ENCODE data around the gene DLK1.

DLK1 gene

DNA sequence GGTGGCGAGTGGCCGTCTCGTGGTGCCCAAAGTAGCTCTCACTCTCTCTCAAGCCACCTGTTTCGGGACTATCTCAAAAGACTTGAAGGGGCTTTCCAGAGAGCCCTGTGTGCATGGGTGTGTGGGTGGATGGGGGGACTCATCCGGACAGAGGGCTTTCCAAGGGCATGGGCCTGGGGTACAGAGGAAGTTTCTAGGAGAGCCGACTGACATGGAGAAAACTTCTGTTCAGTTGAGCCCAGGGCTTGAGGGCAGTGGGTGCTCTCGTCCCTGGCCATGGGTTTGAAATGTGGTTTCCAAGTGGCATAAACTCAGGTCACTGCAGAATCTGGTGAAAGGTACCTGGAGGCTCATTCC lies 51.8 kb downstream of the DLK1 start:
- H3K27ac ChIP-seq = no peak overlapping the region
- no peak for TF ChIP-seq ZFX (IDR thresholded peaks at IDR 0.05; ENCODE audit: borderline replicate concordance)
- TF ChIP-seq, protein P1, sequence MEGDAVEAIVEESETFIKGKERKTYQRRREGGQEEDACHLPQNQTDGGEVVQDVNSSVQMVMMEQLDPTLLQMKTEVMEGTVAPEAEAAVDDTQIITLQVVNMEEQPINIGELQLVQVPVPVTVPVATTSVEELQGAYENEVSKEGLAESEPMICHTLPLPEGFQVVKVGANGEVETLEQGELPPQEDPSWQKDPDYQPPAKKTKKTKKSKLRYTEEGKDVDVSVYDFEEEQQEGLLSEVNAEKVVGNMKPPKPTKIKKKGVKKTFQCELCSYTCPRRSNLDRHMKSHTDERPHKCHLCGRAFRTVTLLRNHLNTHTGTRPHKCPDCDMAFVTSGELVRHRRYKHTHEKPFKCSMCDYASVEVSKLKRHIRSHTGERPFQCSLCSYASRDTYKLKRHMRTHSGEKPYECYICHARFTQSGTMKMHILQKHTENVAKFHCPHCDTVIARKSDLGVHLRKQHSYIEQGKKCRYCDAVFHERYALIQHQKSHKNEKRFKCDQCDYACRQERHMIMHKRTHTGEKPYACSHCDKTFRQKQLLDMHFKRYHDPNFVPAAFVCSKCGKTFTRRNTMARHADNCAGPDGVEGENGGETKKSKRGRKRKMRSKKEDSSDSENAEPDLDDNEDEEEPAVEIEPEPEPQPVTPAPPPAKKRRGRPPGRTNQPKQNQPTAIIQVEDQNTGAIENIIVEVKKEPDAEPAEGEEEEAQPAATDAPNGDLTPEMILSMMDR (IDR thresholded peaks at IDR 0.05) = no peak

DNA sequence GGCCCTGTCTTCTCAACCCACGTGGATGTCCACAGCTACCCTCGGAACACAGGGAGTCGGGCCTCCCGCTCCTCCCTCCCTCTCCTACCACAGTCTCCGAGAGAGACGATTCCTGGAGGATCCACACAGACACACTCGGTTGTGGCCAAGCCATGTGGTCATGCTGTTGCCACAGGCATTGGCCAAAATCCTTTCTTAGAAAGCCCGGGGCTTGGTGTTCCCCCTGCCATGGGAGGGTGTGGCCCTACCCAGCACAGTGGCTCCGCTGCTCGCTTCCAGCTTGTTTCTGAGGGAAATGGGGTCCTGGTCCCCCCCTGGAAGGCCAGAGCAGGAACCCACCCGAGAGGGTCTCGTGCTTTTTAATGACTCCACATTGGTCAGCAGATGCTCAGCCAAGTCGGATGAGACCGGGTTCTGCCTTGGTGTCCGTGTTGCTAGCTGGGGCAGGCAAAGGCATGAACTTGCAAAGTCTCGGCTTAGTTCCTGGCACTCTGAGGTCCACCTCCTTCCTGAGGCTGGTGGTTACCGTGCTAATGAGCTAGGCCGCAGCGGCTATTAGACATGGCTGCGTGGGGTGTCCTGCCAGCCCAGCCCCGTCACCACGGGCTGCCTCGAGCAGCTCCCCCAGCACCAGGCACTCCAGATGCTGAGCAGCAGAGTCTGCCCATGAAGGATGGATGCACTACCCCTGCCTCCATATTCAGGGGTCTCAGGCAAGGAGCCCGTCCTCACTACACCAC lies 52.4 kb downstream of the DLK1 start:
- TF ChIP-seq ZFX (IDR thresholded peaks at IDR 0.05; ENCODE audit: borderline replicate concordance) = no peak
- TF ChIP-seq, protein P1 (IDR thresholded peaks at IDR 0.05) = no peak

GRCh38 chr14:100779691-100780080 lies 53.0 kb downstream of the DLK1 start:
- TF ChIP-seq, protein P1 (IDR thresholded peaks at IDR 0.05) = no peak
- no peak for TF ChIP-seq ZFX (IDR thresholded peaks at IDR 0.05; ENCODE audit: borderline replicate concordance)

More for the DNA sequence above, 52.4 kb downstream of the DLK1 start:
- H3K27ac ChIP-seq = no peak overlapping the region

GRCh38 chr14:100780246-100780645 lies 53.6 kb downstream of the DLK1 start:
- H3K27ac ChIP-seq = no peak overlapping the region
- TF ChIP-seq, protein P1 (IDR thresholded peaks at IDR 0.05) = no peak
- TF ChIP-seq ZFX (IDR thresholded peaks at IDR 0.05; ENCODE audit: borderline replicate concordance) = no peak

More at GRCh38 chr14:100779691-100780080, 53.0 kb downstream of the DLK1 start:
- no peak overlapping the region for H3K27ac ChIP-seq

DNA sequence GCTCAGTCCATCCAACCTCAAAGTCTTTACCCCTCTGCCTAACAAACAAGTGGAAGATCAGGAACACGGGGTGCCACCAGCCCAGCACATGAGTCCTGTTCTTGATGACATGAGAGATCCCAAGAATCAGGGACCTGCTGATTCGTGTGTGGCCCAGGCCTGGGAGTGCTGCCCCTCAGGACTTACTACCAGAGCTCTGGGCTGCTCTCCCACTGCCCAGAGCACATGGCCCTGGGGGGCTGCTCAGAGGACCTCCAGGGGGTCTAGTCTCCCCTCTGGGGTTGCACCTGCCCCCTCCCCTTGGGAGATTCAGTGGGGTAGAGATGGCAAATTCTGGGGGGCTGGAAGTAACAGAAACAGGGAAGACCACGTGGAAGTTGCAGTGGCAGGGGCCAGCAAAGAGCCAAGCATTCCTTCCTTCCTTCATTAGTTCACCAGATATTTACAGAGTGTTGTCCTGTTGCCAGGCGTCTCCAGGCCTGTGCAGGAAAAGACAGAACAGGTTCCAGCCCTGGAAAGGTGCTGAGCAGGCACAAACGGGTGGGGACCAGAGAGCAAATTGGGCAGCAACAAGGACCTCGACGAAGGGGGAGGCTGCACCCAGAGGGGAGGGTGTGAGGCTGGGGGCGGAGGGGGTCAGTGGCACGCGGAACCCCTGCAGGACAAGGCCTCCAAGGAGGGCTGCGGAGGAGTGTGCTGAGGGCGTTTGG lies 54.1 kb downstream of the DLK1 start:
- no peak for TF ChIP-seq ZFX (IDR thresholded peaks at IDR 0.05; ENCODE audit: borderline replicate concordance)
- TF ChIP-seq, protein P1 (IDR thresholded peaks at IDR 0.05) = no peak

GRCh38 chr14:100781952-100782351 lies 55.3 kb downstream of the DLK1 start:
- TF ChIP-seq ZFX (IDR thresholded peaks at IDR 0.05; ENCODE audit: borderline replicate concordance) = no peak
- TF ChIP-seq, protein P1 (IDR thresholded peaks at IDR 0.05) = no peak
- no peak overlapping the region for H3K27ac ChIP-seq

More for the DNA sequence above, 54.1 kb downstream of the DLK1 start:
- H3K27ac ChIP-seq = no peak overlapping the region
